ENCODE measurements around the gene SPACA7.
"Not testable (repeated sequence)": the region's sequence is repeated elsewhere in the genome, so short reads cannot be mapped to it uniquely, and the experiment has no call there.

The SPACA7 gene

GRCh38 chr13:112351825-112352224 is 24.3 kb upstream of the SPACA7 start:
- no peak for DNase-seq

- no peak for DNase-seq
Measured at GRCh38 chr13:112353856-112354255, 22.3 kb upstream of the SPACA7 start.

- no peak for DNase-seq
Measured at GRCh38 chr13:112354330-112355273, 21.6 kb upstream of the SPACA7 start.

- DNase-seq = no peak
Measured at GRCh38 chr13:112355274-112355838, 20.8 kb upstream of the SPACA7 start.

GRCh38 chr13:112356190-112356589 is 20.0 kb upstream of the SPACA7 start:
- no peak for DNase-seq

GRCh38 chr13:112358156-112358555 is 18.0 kb upstream of the SPACA7 start:
- DNase-seq = no peak

GRCh38 chr13:112362021-112362420 is 14.1 kb upstream of the SPACA7 start:
- DNase-seq = no peak

- no peak for DNase-seq
Measured at GRCh38 chr13:112363867-112364528, 12.2 kb upstream of the SPACA7 start.

- no peak for DNase-seq
Measured at GRCh38 chr13:112366907-112367646, 9.1 kb upstream of the SPACA7 start.

GRCh38 chr13:112368883-112369282 is 7.3 kb upstream of the SPACA7 start:
- no peak for DNase-seq

GRCh38 chr13:112370311-112370710 is 5.8 kb upstream of the SPACA7 start:
- DNase-seq = no peak

- no peak for DNase-seq
Measured at GRCh38 chr13:112374271-112374670, 1.9 kb upstream of the SPACA7 start.

- DNase-seq = no peak
Measured at GRCh38 chr13:112391746-112392145, 15.6 kb downstream of the SPACA7 start.

GRCh38 chr13:112392719-112393118 is 16.6 kb downstream of the SPACA7 start:
- no peak for DNase-seq

GRCh38 chr13:112395022-112395421 is 18.9 kb downstream of the SPACA7 start:
- DNase-seq = not testable (repeated sequence)

GRCh38 chr13:112395941-112396340 is 19.8 kb downstream of the SPACA7 start:
- DNase-seq = not testable (repeated sequence)

GRCh38 chr13:112397108-112397507 is 21.0 kb downstream of the SPACA7 start:
- no peak for DNase-seq

GRCh38 chr13:112398347-112398746 is 22.2 kb downstream of the SPACA7 start:
- not testable (repeated sequence) for DNase-seq

GRCh38 chr13:112409828-112410227 is 33.7 kb downstream of the SPACA7 start:
- not testable (repeated sequence) for DNase-seq

- DNase-seq = no peak
Measured at GRCh38 chr13:112416647-112417046, 40.5 kb downstream of the SPACA7 start.

GRCh38 chr13:112417079-112417478 is 40.9 kb downstream of the SPACA7 start:
- no peak for DNase-seq

- no peak for DNase-seq
Measured at GRCh38 chr13:112424098-112424497, 47.9 kb downstream of the SPACA7 start.

- no peak for DNase-seq
Measured at GRCh38 chr13:112428704-112429103, 52.5 kb downstream of the SPACA7 start.

Measured in activated CD4-positive, CD25-positive, alpha-beta regulatory T cell (primary cell).